PC-3 (cell line): ENCODE measurements around the gene G6PC3. TPM values are rescaled to one million over a fixed set of nuclear protein-coding genes. Genes with fewer than 3 reads are reported as not detected.

Source experiments
- ATAC-seq: fragments of 200-7000 bp; cut with Tn5 transposase; 2 replicates; pipeline ENCODE4 v1.9.1; 2020; ENCODE audit warnings: mild to moderate bottlenecking, moderate library complexity
- BruUV-seq: library from RNA; stranded (reverse); fragments of 400-500 nt; replicated peaks from 2 replicates; lab custom pipeline; 2021; lab: Mats Ljungman, UMichigan
- CTCF ChIA-PET: fragments of 300-600 bp; sonication (Branson Sonifier 250); formaldehyde crosslinking; loops from one replicate; lab custom pipeline; 2022; ENCODE audit warnings: antibody characterized with exemption; lab: Charles Lee
- POLR2A ChIA-PET: fragments of 300-600 bp; sonication (Branson Sonifier 250); formaldehyde crosslinking; loops from one replicate; lab custom pipeline; 2022; ENCODE audit warnings: antibody characterized with exemption; ENCODE audit not compliant: unreplicated experiment; lab: Charles Lee
- DNase-seq: peaks from one replicate; pipeline ENCODE4 v3.0.0-alpha.2; 2015
- H2AFZ ChIP-seq: fragments of 300-600 bp; sonication (generic); 2 replicates; pipeline ENCODE4 v1.6.0; 2016; ENCODE audit warnings: antibody characterized with exemption, low read length
- H3F3A ChIP-seq: fragments of 300-600 bp; sonication (generic); one replicate; pipeline ENCODE4 v1.6.0; 2017; ENCODE audit warnings: antibody characterized with exemption, low read length, control low read depth, mild to moderate bottlenecking; ENCODE audit not compliant: unreplicated experiment
- H3K27ac ChIP-seq: fragments of 300-600 bp; sonication (generic); 2 replicates; pipeline ENCODE4 v1.5.1; 2016; ENCODE audit warnings: mild to moderate bottlenecking, low read length
- H3K27me3 ChIP-seq: fragments of 300-600 bp; sonication (generic); 2 replicates; pipeline ENCODE4 v1.6.1; 2016; ENCODE audit warnings: low read length, mixed read lengths
- H3K36me3 ChIP-seq: fragments of 300-600 bp; sonication (generic); 2 replicates; pipeline ENCODE4 v1.6.1; 2016; ENCODE audit warnings: low read depth, mixed run types, low read length, mixed read lengths
- H3K4me1 ChIP-seq: fragments of 300-600 bp; sonication (generic); 2 replicates; pipeline ENCODE4 v1.5.1; 2016; ENCODE audit warnings: low read length; ENCODE audit not compliant: insufficient read depth
- H3K4me2 ChIP-seq: fragments of 300-600 bp; sonication (generic); 2 replicates; pipeline ENCODE4 v1.6.0; 2016; ENCODE audit warnings: low read length
- H3K4me3 ChIP-seq: fragments of 300-600 bp; sonication (generic); 2 replicates; pipeline ENCODE4 v1.5.1; 2016; ENCODE audit warnings: mild to moderate bottlenecking, low read length, mixed read lengths
- H3K79me2 ChIP-seq: fragments of 300-600 bp; sonication (generic); 2 replicates; pipeline ENCODE4 v1.6.1; 2017; ENCODE audit warnings: low read length, mixed read lengths
- H3K9ac ChIP-seq: fragments of 300-600 bp; sonication (generic); 2 replicates; pipeline ENCODE4 v1.6.0; 2016; ENCODE audit warnings: mild to moderate bottlenecking, low read length
- H3K9me2 ChIP-seq: fragments of 300-600 bp; sonication (generic); replicated peaks from 2 replicates; pipeline ENCODE4 v1.6.1; 2016; ENCODE audit warnings: mixed run types, low read length, mixed read lengths
- H3K9me3 ChIP-seq: fragments of 300-600 bp; sonication (generic); 2 replicates; pipeline ENCODE4 v1.6.1; 2016; ENCODE audit warnings: low read length, mixed read lengths
- H4K20me1 ChIP-seq: fragments of 300-600 bp; sonication (generic); 2 replicates; pipeline ENCODE4 v1.6.1; 2016; ENCODE audit warnings: low read length, mixed read lengths
- CTCF ChIP-seq: fragments of 300-600 bp; sonication (generic); conservative IDR thresholded peaks from 2 replicates; pipeline ENCODE4 v1.5.1; 2017; ENCODE audit warnings: antibody characterized with exemption, low read depth, mild to moderate bottlenecking, low read length
- EZH2 ChIP-seq: fragments of 300-600 bp; sonication (generic); IDR thresholded peaks from one replicate; pipeline ENCODE4 v1.6.1; 2017; ENCODE audit warnings: antibody characterized with exemption, mild to moderate bottlenecking, low read length; ENCODE audit not compliant: unreplicated experiment
- EZH2phosphoT487 ChIP-seq: fragments of 300-600 bp; sonication (generic); IDR thresholded peaks from 2 replicates; pipeline ENCODE4 v1.6.1; 2018; ENCODE audit warnings: mild to moderate bottlenecking, antibody characterized with exemption, low read length, borderline replicate concordance
- intact Hi-C: fragments of 100-400 bp; cut with micrococcal nuclease; formaldehyde crosslinking; loops from 2 replicates; pipeline ENCODE4 v1.9.0; 2023
- total RNA-seq: library from RNA; depleted of rRNA; stranded (reverse); fragments of >200 nt; gene quantifications from 2 replicates; pipeline ENCODE4 v1.2.3, GENCODE V29; 2014

The G6PC3 gene
- total RNA-seq, 1 experiment from 2014 or later, result 69.5 TPM

GRCh38 chr17:44079877-44080821 is 9.6 kb downstream of the G6PC3 start:
- Histone ChIP-seq H3K79me2 (no peaks in the 10 kb centered on the region), H3K4me2 (no peak overlapping the region), H3K36me3 (peaks cover 23% of the 10 kb centered on the region), H3K9me2 (no peaks in the 10 kb centered on the region), H3K27ac (no peak overlapping the region), H3F3A (no peaks in the 10 kb centered on the region), H2AFZ (no peak overlapping the region), H3K27me3 (no peaks in the 10 kb centered on the region), H3K4me3 (no peak overlapping the region), H3K9me3 (no peaks in the 10 kb centered on the region), H3K9ac (no peak overlapping the region), H3K4me1 (no peaks in the 10 kb centered on the region), H4K20me1 (no peaks in the 10 kb centered on the region)
- ChIA-PET CTCF (no interaction called here), POLR2A (no interaction called here)
- DNase-seq (no peak), ATAC-seq (no peak)
- no peak for TF ChIP-seq EZH2
- no peak for TF ChIP-seq CTCF
- TF ChIP-seq EZH2phosphoT487, result no peak
- no TSS peak for BruUV-seq
- intact Hi-C loops, result loop anchor here (10.0 kb wide), 1 partner anchor 105 kb away; the partner anchor contains the start of gene TMUB2

- Histone ChIP-seq H4K20me1 (no peaks in the 10 kb centered on the region), H3K36me3 (peaks cover 9% of the 10 kb centered on the region; the same call in 1 of the 2 replicates), H3K9me3 (no peaks in the 10 kb centered on the region), H3K4me3 (no peak overlapping the region), H3K9me2 (no peaks in the 10 kb centered on the region), H2AFZ (no peak overlapping the region), H3K9ac (no peak overlapping the region), H3K27me3 (no peaks in the 10 kb centered on the region), H3K4me1 (peaks cover 8% of the 10 kb centered on the region), H3K4me2 (no peak overlapping the region), H3K79me2 (no peaks in the 10 kb centered on the region), H3F3A (peaks cover 3% of the 10 kb centered on the region), H3K27ac (no peak overlapping the region)
- intact Hi-C loops, result no loop called here
- no peak for TF ChIP-seq EZH2phosphoT487
- TF ChIP-seq EZH2, result no peak
- TF ChIP-seq CTCF, result no peak
- no peak for ATAC-seq
- ChIA-PET POLR2A (no interaction called here), CTCF (interaction anchor here (0.7 kb wide), 1 partner anchor 68 kb away, joined by 4 read pairs; no protein-coding TSS in a partner anchor)
- DNase-seq, result no peak
- BruUV-seq, result no TSS peak
Observed at GRCh38 chr17:44081681-44082080, 11.1 kb downstream of the G6PC3 start.
